GM04504 (cell line): Measurements from ENCODE around the gene XG.
"Not testable (repeated sequence)": the region's sequence is repeated elsewhere in the genome, so short reads cannot be mapped to it uniquely, and the experiment has no call there.

Experiments
- DNase-seq: peaks from one replicate; pipeline ENCODE4 v3.0.0-alpha.2; 2012; ENCODE audit warnings: low read depth

The XG gene

DNA sequence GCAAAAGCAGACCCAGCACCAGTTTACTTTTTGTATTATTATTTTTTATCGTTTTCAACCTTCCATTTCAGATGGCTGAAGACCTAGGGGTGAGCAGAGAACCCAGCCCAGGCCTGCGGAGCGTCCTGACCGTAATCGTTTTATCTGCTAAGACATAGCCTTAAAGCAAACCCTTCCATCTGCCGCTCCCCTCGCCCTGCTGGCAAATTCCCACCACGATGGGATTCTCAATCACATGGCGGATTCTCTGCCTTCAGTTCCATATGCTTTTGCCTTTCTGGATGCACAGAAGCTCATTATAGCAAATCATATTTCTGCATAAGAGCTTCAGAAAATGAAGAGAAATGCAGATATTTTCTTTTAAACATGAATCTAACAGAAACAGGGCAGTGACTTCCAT, 18.6 kb upstream of the XG start:
- no peak for DNase-seq

- no peak for DNase-seq
These were observed 16.6 kb upstream of the XG start for GRCh38 chrX:2735270-2735669.

- no peak for DNase-seq
These were observed 11.2 kb upstream of the XG start for GRCh38 chrX:2740672-2741071.

DNA sequence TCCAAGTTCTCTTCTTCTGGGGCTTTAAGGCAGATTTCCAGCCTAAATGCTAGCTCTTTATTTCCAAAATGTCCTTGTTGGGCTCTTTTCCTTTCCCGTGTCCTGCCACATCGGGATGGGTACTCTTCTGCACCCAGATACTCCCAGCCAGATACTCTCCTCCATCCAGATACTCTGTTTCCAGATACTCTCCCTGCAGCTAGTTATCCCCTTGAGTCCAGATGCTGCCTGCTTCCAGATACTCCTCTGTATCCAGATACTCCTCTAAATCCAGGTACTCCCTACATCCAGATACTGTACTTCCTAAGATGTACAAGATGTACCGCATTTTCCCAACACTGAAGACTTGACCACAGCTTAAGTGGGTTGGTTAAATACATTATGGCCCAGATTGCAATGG, 10.5 kb upstream of the XG start:
- DNase-seq = no peak

- DNase-seq = not testable (repeated sequence)
These were observed 5.6 kb upstream of the XG start for GRCh38 chrX:2746250-2746649.

- no peak for DNase-seq
These were observed 3.5 kb upstream of the XG start for GRCh38 chrX:2748171-2748814.

DNA sequence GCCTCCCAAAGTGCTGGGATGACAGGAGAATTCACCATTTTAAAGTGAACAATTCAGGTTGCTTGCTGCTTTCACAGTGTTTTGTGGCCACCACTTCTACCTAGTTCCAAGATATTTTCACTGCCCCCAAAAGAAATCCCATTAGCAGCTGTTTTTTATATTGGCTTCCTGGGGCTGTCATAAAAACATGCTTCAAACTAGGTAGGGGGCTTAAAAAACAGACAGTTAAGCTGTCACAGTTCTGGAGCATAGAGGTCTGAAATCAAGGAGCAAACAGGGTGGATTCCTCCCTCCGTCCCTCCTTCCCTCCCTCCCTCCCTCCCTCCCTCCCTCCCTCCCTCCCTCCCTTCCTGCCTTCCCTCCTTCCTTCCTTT, 3.0 kb upstream of the XG start:
- no peak for DNase-seq

DNA sequence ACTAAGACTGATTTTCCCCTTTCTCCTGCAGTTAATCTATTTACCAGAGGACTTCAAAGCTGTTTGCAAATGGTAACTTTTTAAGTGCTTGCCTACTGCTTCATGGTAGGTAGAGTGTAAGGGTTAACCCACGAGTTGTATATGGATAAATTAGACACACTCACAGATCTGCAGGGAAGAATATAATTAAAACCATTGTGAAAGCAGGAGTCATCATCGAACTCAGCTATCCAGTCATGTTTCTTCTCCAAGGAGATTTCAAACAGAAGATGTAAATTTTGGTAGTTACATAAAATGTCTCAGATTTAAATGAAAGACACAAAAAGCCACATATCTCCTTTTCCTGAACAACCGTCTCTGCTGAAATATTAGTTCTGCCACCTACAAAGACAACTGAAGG, 549 bp upstream of the XG start:
- peak; percentile 23 for DNase-seq

DNA sequence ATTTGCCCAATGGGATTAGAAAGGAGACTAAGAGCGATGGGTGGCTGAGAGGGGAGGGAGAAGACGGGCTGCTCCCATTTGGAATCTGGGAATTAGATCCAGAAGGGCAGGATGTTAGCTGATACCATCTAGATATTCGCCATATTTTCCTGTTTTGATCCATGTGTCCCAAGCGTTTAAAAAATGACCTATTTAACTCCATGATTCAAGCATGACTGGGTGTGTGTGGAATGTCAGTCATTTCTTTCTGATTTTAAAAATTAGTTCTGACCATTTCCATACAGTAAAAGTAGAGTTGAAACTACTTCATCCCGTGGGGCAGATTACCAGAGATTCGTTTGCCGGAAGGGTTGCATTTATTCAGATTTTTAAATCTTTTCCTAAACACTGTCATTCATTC, 601 bp downstream of the XG start:
- peak; percentile 16 for DNase-seq

GRCh38 chrX:2755163-2755715, 3.4 kb downstream of the XG start:
- not testable (repeated sequence) for DNase-seq

DNA sequence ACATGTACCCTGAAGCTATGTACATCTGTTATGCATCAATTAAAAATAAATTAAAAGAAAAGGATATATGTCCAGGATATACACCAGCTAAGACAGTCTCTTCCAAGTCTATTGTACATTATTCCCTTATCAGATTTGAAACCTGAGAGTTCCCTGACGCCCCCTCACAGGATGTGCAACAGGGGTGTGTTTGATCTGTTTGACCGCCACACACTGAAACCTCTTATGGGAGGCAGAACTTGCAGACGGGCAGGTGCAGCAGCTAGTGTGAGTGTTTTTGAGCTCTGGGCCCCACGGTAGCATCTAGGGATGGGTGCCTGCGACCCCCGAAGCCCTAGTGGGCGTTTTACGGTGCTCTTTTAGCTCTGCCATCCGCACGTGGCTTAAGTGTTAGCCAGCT, 4.7 kb downstream of the XG start:
- DNase-seq = no peak

DNA sequence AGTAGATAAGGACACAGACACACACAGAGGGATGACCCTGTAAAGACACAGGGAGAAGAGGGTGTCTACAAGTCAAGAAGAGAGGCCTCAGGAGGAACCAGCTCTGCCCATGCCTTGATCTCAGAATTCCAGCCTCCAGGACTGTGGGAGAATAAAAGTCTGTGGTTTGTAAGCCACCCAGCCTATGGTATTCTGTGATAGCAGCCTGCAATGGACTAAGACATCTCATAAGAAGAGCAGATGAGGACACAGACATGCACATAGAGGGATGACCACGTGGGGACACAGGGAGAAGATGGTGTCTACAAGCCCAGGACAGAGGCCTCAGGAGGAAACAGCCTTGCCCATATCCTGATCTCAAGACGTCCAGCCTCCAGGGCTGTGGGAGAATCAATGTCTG, 9.4 kb downstream of the XG start:
- DNase-seq = no peak

DNA sequence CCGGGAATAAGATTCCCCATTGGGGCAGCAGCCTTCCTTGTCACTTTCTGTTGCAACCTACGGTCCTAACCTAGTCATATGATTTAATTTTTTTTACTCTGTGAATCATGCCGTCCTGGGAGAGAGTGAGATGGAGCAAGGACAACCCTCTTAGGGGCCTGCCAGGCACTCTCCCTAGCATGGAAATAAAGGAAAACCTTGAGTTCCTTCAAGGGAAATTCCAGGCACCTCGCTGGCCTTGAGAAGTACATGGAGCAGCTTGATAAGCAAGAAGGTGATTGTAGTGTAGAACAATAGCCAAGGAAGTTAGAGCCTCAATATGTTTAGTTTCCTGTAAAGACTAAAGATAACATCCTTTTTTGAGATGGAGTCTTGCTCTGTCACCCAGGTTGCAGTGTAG, 10.8 kb downstream of the XG start:
- DNase-seq = not testable (repeated sequence)

GRCh38 chrX:2764766-2765548, 13.1 kb downstream of the XG start:
- not testable (repeated sequence) for DNase-seq

GRCh38 chrX:2765549-2765830, 13.7 kb downstream of the XG start:
- no peak for DNase-seq

GRCh38 chrX:2766906-2767305, 15.1 kb downstream of the XG start:
- no peak for DNase-seq

GRCh38 chrX:2767631-2768455, 16.0 kb downstream of the XG start:
- peak; percentile 48 for DNase-seq

- DNase-seq = no peak
These were observed 17.8 kb downstream of the XG start for GRCh38 chrX:2769615-2770014.

DNA sequence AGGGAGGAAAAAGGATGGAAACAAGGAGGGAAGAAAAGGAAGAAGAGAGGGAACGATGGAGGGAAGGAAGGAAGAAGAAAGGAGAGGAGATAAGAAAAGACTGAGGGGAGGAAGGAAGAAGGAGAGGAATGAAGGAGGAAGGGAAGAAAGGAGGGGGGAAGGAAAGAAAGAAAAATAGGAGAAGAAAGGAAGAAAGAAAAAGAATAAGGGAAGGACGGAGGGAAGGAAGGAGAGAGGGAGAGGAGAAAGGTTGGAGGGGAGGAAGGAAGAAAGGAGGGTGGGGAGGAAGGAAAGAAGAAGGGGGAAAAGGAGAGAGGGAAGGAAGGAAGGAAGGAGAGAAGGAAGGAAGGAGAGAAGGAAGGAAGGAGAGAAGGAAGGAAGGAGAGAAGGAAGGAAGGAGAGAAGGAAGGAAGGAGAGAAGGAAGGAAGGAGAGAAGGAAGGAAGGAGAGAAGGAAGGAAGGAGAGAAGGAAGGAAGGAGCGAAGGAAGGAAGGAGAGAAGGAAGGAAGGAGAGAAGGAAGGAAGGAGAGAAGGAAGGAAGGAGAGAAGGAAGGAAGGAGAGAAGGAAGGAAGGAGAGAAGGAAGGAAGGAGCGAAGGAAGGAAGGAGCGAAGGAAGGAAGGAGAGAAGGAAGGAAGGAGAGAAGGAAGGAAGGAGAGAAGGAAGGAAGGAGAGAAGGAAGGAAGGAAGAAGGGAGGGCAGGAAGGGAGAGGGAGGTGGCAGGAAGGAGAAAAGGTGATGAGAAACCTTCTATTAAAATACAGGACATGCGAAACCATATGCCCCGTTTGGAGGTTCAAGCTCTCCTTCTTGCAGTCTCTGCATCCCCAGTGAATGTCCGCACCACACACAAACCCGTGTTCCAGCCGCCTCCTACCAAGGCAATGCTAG, 21.6 kb downstream of the XG start:
- not testable (repeated sequence) for DNase-seq

- no peak for DNase-seq
These were observed 22.2 kb downstream of the XG start for GRCh38 chrX:2774057-2774456.

GRCh38 chrX:2774776-2775175, 22.9 kb downstream of the XG start:
- DNase-seq = no peak
